Limb (tissue), 2 donors: ENCODE measurements around the gene TRMT61A.
A peak's percentile ranks its signal among the peaks of the same experiment; 100 is the strongest.
"Not testable (repeated sequence)": the region's sequence is repeated elsewhere in the genome, so short reads cannot be mapped to it uniquely, and the experiment has no call there.

ENCODE experiments used
- DNase-seq, 2 donors: peaks; one replicate each; pipeline ENCODE4 v3.0.0-alpha.2; 2016; ENCODE audit errors: extremely low spot score in 2 of 2

Gene TRMT61A

GRCh38 chr14:103508521-103509329 is 20.3 kb upstream of the TRMT61A start:
- no peak for DNase-seq

- no peak for DNase-seq
Measured at GRCh38 chr14:103509864-103510723, 18.9 kb upstream of the TRMT61A start.

- no peak for DNase-seq
Measured at GRCh38 chr14:103510724-103511693, 18.0 kb upstream of the TRMT61A start.

- DNase-seq: not testable (repeated sequence)
Measured at GRCh38 chr14:103512180-103512579, 16.8 kb upstream of the TRMT61A start.

- DNase-seq: peak in 1 of 2 donors; percentile 63
Measured at GRCh38 chr14:103512701-103513611, 16.0 kb upstream of the TRMT61A start.

GRCh38 chr14:103514596-103515421 is 14.2 kb upstream of the TRMT61A start:
- DNase-seq: no peak

- DNase-seq: no peak
Measured at GRCh38 chr14:103516426-103517173, 12.4 kb upstream of the TRMT61A start.

- DNase-seq: no peak
Measured at GRCh38 chr14:103517174-103517566, 11.8 kb upstream of the TRMT61A start.

GRCh38 chr14:103517721-103518421 is 11.1 kb upstream of the TRMT61A start:
- peak in 1 of 2 donors; percentile 47 for DNase-seq

- DNase-seq: peak in 1 of 2 donors; percentile 72
Measured at GRCh38 chr14:103518422-103519042, 10.5 kb upstream of the TRMT61A start.

GRCh38 chr14:103519043-103519836 is 9.8 kb upstream of the TRMT61A start:
- no peak for DNase-seq

GRCh38 chr14:103519837-103520212 is 9.2 kb upstream of the TRMT61A start:
- DNase-seq: peak in 1 of 2 donors; percentile 37

- DNase-seq: peak in 1 of 2 donors; percentile 30
Measured at GRCh38 chr14:103520269-103520656, 8.7 kb upstream of the TRMT61A start.

GRCh38 chr14:103520657-103521437 is 8.1 kb upstream of the TRMT61A start:
- DNase-seq: peak; percentile 58 to 85

- no peak for DNase-seq
Measured at GRCh38 chr14:103521438-103521950, 7.5 kb upstream of the TRMT61A start.
